T-helper 1 cell treated with Interleukin-12 subunit alpha and Interleukin-12 subunit beta and Interleukin-4 antibody, amounts not matched to agents 30 μg/mL and 1 μg/mL, for 36 hours (primary cell): ENCODE data around the gene COL12A1.
"Not testable (repeated sequence)": the region's sequence is repeated elsewhere in the genome, so short reads cannot be mapped to it uniquely, and the experiment has no call there.

ENCODE experiments used
- H3K27ac Mint-ChIP-seq: one replicate; pipeline ENCODE4 v1.8.0; 2021; ENCODE audit warnings: mild to moderate bottlenecking, mixed read lengths
- H3K27me3 Mint-ChIP-seq: one replicate; pipeline ENCODE4 v1.8.0; 2021; ENCODE audit warnings: low read depth, mixed read lengths
- H3K36me3 Mint-ChIP-seq: one replicate; pipeline ENCODE4 v1.8.0; 2021; ENCODE audit warnings: low read depth, mixed read lengths
- H3K4me1 Mint-ChIP-seq: one replicate; pipeline ENCODE4 v1.8.0; 2021; ENCODE audit warnings: low read depth, mixed read lengths
- H3K4me3 Mint-ChIP-seq: one replicate; pipeline ENCODE4 v1.8.0; 2021; ENCODE audit warnings: mild to moderate bottlenecking, moderate library complexity, mixed read lengths
- H3K9me3 Mint-ChIP-seq: one replicate; pipeline ENCODE4 v1.8.0; 2021; ENCODE audit warnings: mixed read lengths

COL12A1 gene

GRCh38 chr6:75204959-75205775, 686 bp downstream of the COL12A1 start:
- H3K9me3 Mint-ChIP-seq = no peaks in the 10 kb centered on the region
- H3K4me1 Mint-ChIP-seq = peaks cover 53% of the 10 kb centered on the region
- peak overlapping the region; percentile 42 for H3K27ac Mint-ChIP-seq
- peaks cover 6% of the 10 kb centered on the region for H3K36me3 Mint-ChIP-seq
- H3K27me3 Mint-ChIP-seq = peaks cover 89% of the 10 kb centered on the region
- H3K4me3 Mint-ChIP-seq = peak overlapping the region; percentile 72

- peak overlapping the region; percentile 26 for H3K4me3 Mint-ChIP-seq
- peaks cover 6% of the 10 kb centered on the region for H3K36me3 Mint-ChIP-seq
- H3K4me1 Mint-ChIP-seq = peaks cover 53% of the 10 kb centered on the region
- no peaks in the 10 kb centered on the region for H3K9me3 Mint-ChIP-seq
- H3K27me3 Mint-ChIP-seq = peaks cover 92% of the 10 kb centered on the region
- H3K27ac Mint-ChIP-seq = peak overlapping the region; percentile 28
Measured at GRCh38 chr6:75204217-75204958, 1.5 kb downstream of the COL12A1 start.

- Mint-ChIP-seq H3K4me3 (no peak overlapping the region), H3K27ac (no peak overlapping the region), H3K36me3 (peaks cover 6% of the 10 kb centered on the region), H3K4me1 (peaks cover 48% of the 10 kb centered on the region), H3K27me3 (peaks cover 87% of the 10 kb centered on the region), H3K9me3 (no peaks in the 10 kb centered on the region)
Measured at GRCh38 chr6:75203721-75204120, 2.1 kb downstream of the COL12A1 start.

- Mint-ChIP-seq H3K4me3 (no peak overlapping the region), H3K27ac (no peak overlapping the region), H3K36me3 (peaks cover 6% of the 10 kb centered on the region), H3K27me3 (peaks cover 80% of the 10 kb centered on the region), H3K4me1 (peaks cover 40% of the 10 kb centered on the region), H3K9me3 (no peaks in the 10 kb centered on the region)
Measured at GRCh38 chr6:75202676-75203131, 3.1 kb downstream of the COL12A1 start.

DNA sequence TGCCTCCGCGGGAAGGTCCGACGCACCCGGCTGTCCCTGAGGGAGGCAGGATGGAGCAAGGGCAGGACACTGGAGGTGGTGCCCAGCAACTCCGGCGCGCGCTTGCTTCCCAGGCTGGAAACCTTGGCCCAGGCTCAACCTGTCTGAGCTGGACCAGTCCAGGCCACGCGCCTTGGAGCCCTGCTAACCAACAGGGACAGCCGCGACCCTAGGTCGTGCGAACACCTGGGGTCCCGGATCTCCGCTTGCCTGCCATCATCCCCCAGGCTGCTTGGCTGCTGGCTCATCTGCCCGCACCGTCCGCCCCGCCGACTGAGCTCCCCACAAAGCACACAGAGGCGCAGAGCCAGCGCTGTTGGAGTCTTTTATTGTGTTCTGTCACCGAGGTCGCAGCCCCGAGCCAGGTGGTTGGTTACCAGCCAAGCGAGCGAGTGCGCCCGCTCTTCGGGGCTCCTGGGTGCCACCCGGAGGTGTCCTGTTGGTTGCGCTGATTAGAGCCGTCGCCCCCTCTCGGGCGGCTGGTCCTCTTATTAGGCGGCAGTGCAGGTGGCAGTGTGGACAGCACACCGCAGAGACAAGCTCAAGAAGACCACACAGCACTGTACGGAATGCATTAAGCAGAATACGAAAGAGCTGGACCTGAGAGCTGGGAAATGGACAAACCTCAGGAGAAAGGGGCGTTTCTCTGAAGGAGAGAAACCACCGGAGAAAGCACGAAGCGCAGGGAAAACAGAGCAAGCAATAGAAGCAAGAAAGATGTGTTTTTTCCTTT, 3.8 kb downstream of the COL12A1 start:
- peak overlapping the region; percentile 28 for H3K4me3 Mint-ChIP-seq
- peaks cover 6% of the 10 kb centered on the region for H3K36me3 Mint-ChIP-seq
- H3K27me3 Mint-ChIP-seq = peaks cover 74% of the 10 kb centered on the region
- H3K4me1 Mint-ChIP-seq = peaks cover 34% of the 10 kb centered on the region
- no peak overlapping the region for H3K27ac Mint-ChIP-seq
- H3K9me3 Mint-ChIP-seq = no peaks in the 10 kb centered on the region

- Mint-ChIP-seq H3K9me3 (no peaks in the 10 kb centered on the region), H3K27me3 (peaks cover 64% of the 10 kb centered on the region), H3K4me3 (no peak overlapping the region), H3K36me3 (peaks cover 6% of the 10 kb centered on the region), H3K27ac (no peak overlapping the region), H3K4me1 (peaks cover 26% of the 10 kb centered on the region)
Measured at GRCh38 chr6:75201021-75201420, 4.8 kb downstream of the COL12A1 start.

GRCh38 chr6:75199889-75200288, 6.0 kb downstream of the COL12A1 start:
- H3K9me3 Mint-ChIP-seq = no peaks in the 10 kb centered on the region
- H3K4me3 Mint-ChIP-seq = no peak overlapping the region
- H3K4me1 Mint-ChIP-seq = peaks cover 16% of the 10 kb centered on the region
- peaks cover 52% of the 10 kb centered on the region for H3K27me3 Mint-ChIP-seq
- H3K27ac Mint-ChIP-seq = no peak overlapping the region
- H3K36me3 Mint-ChIP-seq = peaks cover 2% of the 10 kb centered on the region

DNA sequence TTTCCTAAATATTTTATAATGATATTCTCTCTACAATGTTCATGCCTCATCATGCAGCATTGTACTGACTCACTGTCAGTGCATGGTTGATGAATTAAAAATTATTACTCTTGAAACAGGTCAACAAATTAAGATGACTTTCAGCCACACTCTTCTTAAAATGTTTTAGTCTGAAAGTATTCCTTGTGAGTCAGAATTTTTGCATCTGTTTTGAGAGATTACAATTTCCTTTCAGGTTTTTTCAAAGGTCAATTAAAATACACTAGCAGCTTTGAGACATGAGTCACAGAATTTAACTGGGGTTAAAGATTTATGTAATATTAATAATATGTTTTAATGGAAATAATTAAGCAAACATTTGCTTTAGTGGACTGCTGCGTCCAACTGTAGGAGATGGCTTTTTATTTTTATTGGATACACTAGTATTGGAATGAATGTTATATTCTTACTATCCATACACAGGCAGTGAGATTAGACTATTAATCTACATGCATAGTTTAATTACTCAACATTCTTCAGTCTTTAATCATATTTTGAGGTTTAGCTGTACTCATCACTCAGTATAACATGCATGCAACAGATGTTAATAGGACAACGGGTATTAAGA, 9.7 kb downstream of the COL12A1 start:
- Mint-ChIP-seq H3K9me3 (no peaks in the 10 kb centered on the region), H3K4me3 (no peak overlapping the region), H3K4me1 (no peaks in the 10 kb centered on the region), H3K27ac (no peak overlapping the region), H3K36me3 (no peaks in the 10 kb centered on the region), H3K27me3 (peaks cover 15% of the 10 kb centered on the region)

DNA sequence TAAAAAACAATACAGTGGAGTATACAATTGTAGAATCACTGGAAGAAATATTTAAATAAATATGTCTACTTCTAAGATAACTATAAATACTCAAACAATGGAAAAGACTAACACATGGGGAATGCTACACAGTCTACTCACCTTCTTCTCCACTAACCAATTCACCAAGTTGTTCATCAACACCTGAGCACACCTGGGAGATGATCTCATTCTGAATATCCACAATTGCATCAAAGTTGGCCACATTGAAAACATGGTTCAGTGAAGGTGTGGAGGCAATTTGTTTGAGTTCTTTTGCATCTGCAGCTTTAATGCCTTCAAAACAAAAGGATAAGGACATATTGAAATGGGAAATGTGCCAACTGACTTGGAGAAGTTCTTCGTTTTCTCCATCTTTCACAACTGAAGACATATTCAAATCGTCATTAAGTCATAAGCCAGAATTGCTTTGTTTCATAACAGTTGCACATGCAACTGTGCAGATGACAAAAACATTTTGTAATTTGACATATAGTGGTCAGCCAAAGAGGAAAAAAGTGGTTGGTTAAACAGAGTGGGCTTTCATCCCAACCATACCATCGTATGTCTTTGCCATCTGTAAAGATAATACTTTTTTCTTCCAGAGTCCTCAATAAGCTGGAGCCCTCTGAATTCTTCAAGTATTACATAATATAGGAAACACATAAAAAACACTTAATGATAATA, 17.5 kb downstream of the COL12A1 start:
- H3K4me1 Mint-ChIP-seq = no peaks in the 10 kb centered on the region
- H3K27me3 Mint-ChIP-seq = peaks cover 10% of the 10 kb centered on the region
- H3K9me3 Mint-ChIP-seq = peaks cover 11% of the 10 kb centered on the region
- H3K36me3 Mint-ChIP-seq = no peaks in the 10 kb centered on the region
- no peak overlapping the region for H3K4me3 Mint-ChIP-seq
- H3K27ac Mint-ChIP-seq = no peak overlapping the region

DNA sequence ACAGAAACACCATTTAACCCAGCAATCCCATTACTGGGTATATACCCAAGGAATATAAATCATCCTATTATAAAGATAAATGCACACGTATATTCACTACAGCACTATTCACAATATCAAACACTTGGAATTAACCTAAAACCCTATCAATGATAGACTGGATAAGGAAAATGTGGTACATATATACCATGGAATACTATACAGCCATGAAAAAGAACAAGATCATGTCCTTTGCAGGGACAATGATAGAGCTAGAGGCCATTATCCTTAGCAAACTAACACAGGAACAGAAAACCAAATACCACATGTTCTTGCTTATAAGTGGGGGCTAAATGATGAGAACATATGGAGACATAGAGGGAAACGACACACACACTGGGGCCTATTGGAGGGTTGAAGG, 19.3 kb downstream of the COL12A1 start:
- not testable (repeated sequence) for H3K27me3 Mint-ChIP-seq, H3K4me1 Mint-ChIP-seq, H3K36me3 Mint-ChIP-seq, H3K4me3 Mint-ChIP-seq, H3K27ac Mint-ChIP-seq
- H3K9me3 Mint-ChIP-seq = peaks cover 11% of the 10 kb centered on the region

DNA sequence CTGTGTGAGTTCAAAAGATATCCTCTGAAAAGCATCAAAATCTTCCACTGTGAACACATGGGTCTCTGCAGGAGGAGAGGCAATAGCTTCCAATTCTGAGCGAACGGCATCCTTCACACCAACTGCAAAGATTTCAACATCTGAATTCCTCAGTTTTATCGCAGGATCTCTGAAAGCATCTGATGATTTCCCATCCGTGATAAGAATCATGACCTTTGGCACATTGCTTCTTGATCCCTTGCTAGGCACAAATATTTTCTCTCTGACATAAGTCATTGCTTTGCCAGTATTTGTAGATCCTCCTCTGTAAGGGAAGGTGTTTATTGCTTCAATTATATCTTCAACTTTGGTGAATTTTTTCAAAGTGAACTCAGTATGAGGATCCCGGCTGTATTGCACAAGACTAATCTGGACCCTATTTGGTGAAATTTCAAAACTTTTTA, 22.7 kb downstream of the COL12A1 start:
- H3K36me3 Mint-ChIP-seq = no peaks in the 10 kb centered on the region
- H3K4me3 Mint-ChIP-seq = no peak overlapping the region
- H3K4me1 Mint-ChIP-seq = no peaks in the 10 kb centered on the region
- no peaks in the 10 kb centered on the region for H3K27me3 Mint-ChIP-seq
- H3K27ac Mint-ChIP-seq = no peak overlapping the region
- H3K9me3 Mint-ChIP-seq = peaks cover 11% of the 10 kb centered on the region

DNA sequence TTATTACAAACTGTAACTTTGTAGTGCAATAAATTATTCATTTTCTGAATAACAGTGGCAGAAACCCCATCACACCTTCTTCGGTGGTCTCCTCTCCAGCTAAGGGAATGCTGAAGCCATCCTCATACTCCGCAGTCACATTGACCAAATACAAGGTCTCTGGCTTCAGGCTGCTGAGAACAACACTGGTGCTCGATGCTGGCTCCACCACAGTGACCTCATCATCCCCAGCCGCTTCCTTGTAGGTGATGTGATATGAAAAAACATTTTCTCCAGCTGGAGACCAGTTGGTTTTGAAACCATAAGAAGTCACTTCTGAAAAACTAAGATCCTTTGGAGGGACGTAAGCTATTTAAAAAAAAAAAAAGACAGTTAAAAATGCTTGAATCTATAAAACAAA, 25.0 kb downstream of the COL12A1 start:
- Mint-ChIP-seq H3K9me3 (peaks cover 1% of the 10 kb centered on the region), H3K27ac (no peak overlapping the region), H3K36me3 (no peaks in the 10 kb centered on the region), H3K27me3 (no peaks in the 10 kb centered on the region), H3K4me1 (no peaks in the 10 kb centered on the region), H3K4me3 (no peak overlapping the region)

GRCh38 chr6:75178757-75179156, 27.1 kb downstream of the COL12A1 start:
- Mint-ChIP-seq H3K4me3 (no peak overlapping the region), H3K9me3 (no peaks in the 10 kb centered on the region), H3K27ac (no peak overlapping the region), H3K27me3 (no peaks in the 10 kb centered on the region), H3K4me1 (no peaks in the 10 kb centered on the region), H3K36me3 (no peaks in the 10 kb centered on the region)
